CD4-positive, alpha-beta T cell (primary cell): ENCODE measurements around the gene EIF5. TPM values are rescaled to one million over a fixed set of nuclear protein-coding genes. Genes with fewer than 3 reads are reported as not detected.

Experiments used
- ATAC-seq: fragments of 200-7000 bp; cut with Tn5 transposase; one replicate; pipeline ENCODE4 v1.10.0; 2022; ENCODE audit warnings: mild to moderate bottlenecking; ENCODE audit not compliant: poor library complexity
- CTCF ChIA-PET: fragments of 350-600 bp; sonication (Branson Sonifier 250); formaldehyde crosslinking; loops from one replicate; lab custom pipeline; 2021; ENCODE audit warnings: antibody characterized with exemption, inconsistent platforms; lab: Charles Lee
- POLR2A ChIA-PET: fragments of 350-600 bp; sonication (Branson Sonifier 250); formaldehyde crosslinking; loops from one replicate; lab custom pipeline; 2021; ENCODE audit warnings: antibody characterized with exemption, inconsistent platforms; lab: Charles Lee
- DNase-seq, 14 experiments: peaks; one replicate each; pipeline ENCODE4 v3.0.0-alpha.2; 2013 to 2020; ENCODE audit warnings: mixed read lengths in 2 of 14
- H3K27ac ChIP-seq, 2 donors: one replicate each; pipeline versions ENCODE4 v1.5.1 to v1.7.0; 2013; ENCODE audit warnings: low read length in 2 of 2, low read depth in 1 of 2, mild to moderate bottlenecking in 1 of 2
- H3K27me3 ChIP-seq, 2 experiments: 1 replicate in 1 of 2; 2 replicates in 1 of 2; pipeline versions ENCODE4 v1.6.1 to v1.7.0; 2013; ENCODE audit warnings: low read length in 2 of 2, control low read depth in 1 of 2, mild to moderate bottlenecking in 1 of 2, moderate library complexity in 1 of 2; ENCODE audit not compliant: insufficient read depth in 2 of 2, control insufficient read depth in 1 of 2
- H3K36me3 ChIP-seq: one replicate; pipeline ENCODE4 v1.6.1; 2013; ENCODE audit warnings: low read length, control low read depth; ENCODE audit not compliant: insufficient read depth
- H3K4me1 ChIP-seq: one replicate; pipeline ENCODE4 v1.6.1; 2013; ENCODE audit warnings: low read length, control low read depth; ENCODE audit not compliant: insufficient read depth
- H3K4me3 ChIP-seq: one replicate; pipeline ENCODE4 v1.5.1; 2013; ENCODE audit warnings: mild to moderate bottlenecking, low read length, moderate library complexity
- H3K9me3 ChIP-seq, 2 experiments: 1 replicate in 1 of 2; 2 replicates in 1 of 2; pipeline versions ENCODE4 v1.6.1 to v1.7.0; 2013; ENCODE audit warnings: low read length in 2 of 2, mild to moderate bottlenecking in 2 of 2, control low read depth in 1 of 2, moderate library complexity in 1 of 2; ENCODE audit not compliant: control insufficient read depth in 1 of 2, insufficient read depth in 1 of 2
- H3K27ac Mint-ChIP-seq: one replicate; pipeline ENCODE4 v1.8.0; 2020; ENCODE audit warnings: mixed read lengths
- H3K27me3 Mint-ChIP-seq: one replicate; pipeline ENCODE4 v1.8.0; 2021; ENCODE audit warnings: mixed read lengths
- H3K36me3 Mint-ChIP-seq: one replicate; pipeline ENCODE4 v1.8.0; 2021; ENCODE audit warnings: low read depth, mixed read lengths
- H3K4me1 Mint-ChIP-seq: one replicate; pipeline ENCODE4 v1.8.0; 2021; ENCODE audit warnings: low read depth, mixed read lengths
- H3K4me3 Mint-ChIP-seq: one replicate; pipeline ENCODE4 v1.8.0; 2020; ENCODE audit warnings: mild to moderate bottlenecking, mixed read lengths
- H3K9me3 Mint-ChIP-seq: one replicate; pipeline ENCODE4 v1.8.0; 2020; ENCODE audit warnings: mixed read lengths
- intact Hi-C, 2 experiments: fragments of 100-400 bp; cut with DNase I in 1 of 2; cut with micrococcal nuclease in 1 of 2; formaldehyde crosslinking; loops; one replicate each; pipeline versions ENCODE4 v1.15.1 to v1.9.0; 2023 to 2025; cut with DNase I, micrococcal nuclease
- total RNA-seq, 174 experiments: library from RNA in 2 of 174; stranded (reverse) in 2 of 174; gene quantifications; one replicate each; pipeline ENCODE4 v1.2.3 and lab custom pipeline; 2021 to 2026
- TF ChIP-seq, protein P1 (sequence below): fragments of 200-600 bp; IDR thresholded peaks from one replicate; pipeline ENCODE4 v1.8.0; 2022; ENCODE audit warnings: antibody characterized with exemption, mild to moderate bottlenecking

EIF5 gene
- total RNA-seq, 2 experiments from 2014 or later, result 658 TPM

GRCh38 chr14:103326078-103326477, 8.0 kb upstream of the EIF5 start:
- H3K4me1 ChIP-seq, result no peaks in the 10 kb centered on the region
- Mint-ChIP-seq H3K27me3 (peaks cover 5% of the 10 kb centered on the region), H3K4me3 (no peak overlapping the region), H3K36me3 (no peaks in the 10 kb centered on the region), H3K9me3 (no peaks in the 10 kb centered on the region), H3K4me1 (no peaks in the 10 kb centered on the region), H3K27ac (no peak overlapping the region)
- POLR2A ChIA-PET, result interaction anchor here (1.1 kb wide), 1 partner anchor 8 kb away, joined by 4 read pairs; the partner anchor contains the start of gene EIF5
- no peak overlapping the region for H3K4me3 ChIP-seq
- DNase-seq (no peak), ATAC-seq (no peak)
- H3K27me3 ChIP-seq, result no peaks in the 10 kb centered on the region
- CTCF ChIA-PET, result no interaction called here
- no peaks in the 10 kb centered on the region for H3K9me3 ChIP-seq
- no peak overlapping the region for H3K27ac ChIP-seq
- TF ChIP-seq, protein P1, sequence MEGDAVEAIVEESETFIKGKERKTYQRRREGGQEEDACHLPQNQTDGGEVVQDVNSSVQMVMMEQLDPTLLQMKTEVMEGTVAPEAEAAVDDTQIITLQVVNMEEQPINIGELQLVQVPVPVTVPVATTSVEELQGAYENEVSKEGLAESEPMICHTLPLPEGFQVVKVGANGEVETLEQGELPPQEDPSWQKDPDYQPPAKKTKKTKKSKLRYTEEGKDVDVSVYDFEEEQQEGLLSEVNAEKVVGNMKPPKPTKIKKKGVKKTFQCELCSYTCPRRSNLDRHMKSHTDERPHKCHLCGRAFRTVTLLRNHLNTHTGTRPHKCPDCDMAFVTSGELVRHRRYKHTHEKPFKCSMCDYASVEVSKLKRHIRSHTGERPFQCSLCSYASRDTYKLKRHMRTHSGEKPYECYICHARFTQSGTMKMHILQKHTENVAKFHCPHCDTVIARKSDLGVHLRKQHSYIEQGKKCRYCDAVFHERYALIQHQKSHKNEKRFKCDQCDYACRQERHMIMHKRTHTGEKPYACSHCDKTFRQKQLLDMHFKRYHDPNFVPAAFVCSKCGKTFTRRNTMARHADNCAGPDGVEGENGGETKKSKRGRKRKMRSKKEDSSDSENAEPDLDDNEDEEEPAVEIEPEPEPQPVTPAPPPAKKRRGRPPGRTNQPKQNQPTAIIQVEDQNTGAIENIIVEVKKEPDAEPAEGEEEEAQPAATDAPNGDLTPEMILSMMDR, result no peak
- no peaks in the 10 kb centered on the region for H3K36me3 ChIP-seq
- intact Hi-C loops, result no loop called here

GRCh38 chr14:103328941-103329340, 5.1 kb upstream of the EIF5 start:
- Mint-ChIP-seq H3K4me1 (peaks cover 10% of the 10 kb centered on the region), H3K36me3 (peaks cover 3% of the 10 kb centered on the region), H3K4me3 (no peak overlapping the region), H3K27me3 (peaks cover 2% of the 10 kb centered on the region), H3K27ac (no peak overlapping the region), H3K9me3 (no peaks in the 10 kb centered on the region)
- intact Hi-C loops, result no loop called here
- Histone ChIP-seq H3K36me3 (no peaks in the 10 kb centered on the region), H3K27me3 (no peaks in the 10 kb centered on the region), H3K4me1 (peaks cover 7% of the 10 kb centered on the region), H3K9me3 (no peaks in the 10 kb centered on the region), H3K27ac (no peak overlapping the region), H3K4me3 (no peak overlapping the region)
- DNase-seq (no peak), ATAC-seq (no peak)
- CTCF ChIA-PET, result no interaction called here
- TF ChIP-seq, protein P1, result no peak
- POLR2A ChIA-PET, result no interaction called here

DNA sequence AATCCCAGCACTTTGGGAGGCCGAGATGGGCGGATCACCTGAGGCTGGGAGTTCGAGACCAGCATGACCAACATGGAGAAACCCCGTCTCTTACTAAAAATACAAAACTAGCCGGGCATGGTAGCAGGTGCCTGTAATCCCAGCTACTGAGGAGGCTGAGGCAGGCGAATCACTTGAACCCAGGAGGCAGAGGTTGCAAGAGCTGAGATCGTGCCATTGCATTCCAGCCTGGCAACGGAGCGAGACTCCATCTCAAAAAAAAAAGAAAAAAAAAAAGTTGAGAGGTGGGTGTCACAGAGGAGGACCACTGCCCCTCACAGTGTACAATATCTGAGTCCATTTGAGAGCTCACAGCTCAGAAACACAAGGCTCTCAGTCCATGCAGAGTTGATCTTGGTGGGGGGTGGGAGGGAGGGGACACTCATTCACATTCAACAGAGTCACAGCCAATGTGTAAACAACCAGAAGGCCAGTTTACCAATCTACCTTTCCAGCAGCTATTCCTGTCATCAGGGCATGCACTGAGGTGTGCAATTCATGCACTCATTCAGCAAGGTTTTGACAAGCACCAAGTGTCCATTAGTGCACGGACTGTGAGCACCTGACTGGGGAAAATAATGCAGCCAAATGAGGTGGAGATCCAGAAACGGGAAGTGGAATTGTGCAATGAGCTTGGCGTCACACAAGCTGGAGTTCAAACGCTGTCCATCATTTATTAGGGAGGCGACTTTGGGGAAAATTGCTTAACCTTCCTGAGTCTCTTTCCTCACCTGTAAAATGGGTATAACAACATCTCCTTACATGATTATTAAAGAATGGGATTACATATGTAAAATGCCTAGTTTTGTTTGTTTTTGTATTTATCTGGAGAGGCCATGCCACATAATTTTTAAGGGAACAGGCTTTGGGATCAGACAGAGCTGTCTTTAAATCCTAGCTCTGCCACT, 4.4 kb upstream of the EIF5 start:
- no peaks in the 10 kb centered on the region for H3K9me3 ChIP-seq
- Mint-ChIP-seq H3K9me3 (no peaks in the 10 kb centered on the region), H3K4me3 (no peak overlapping the region), H3K27ac (no peak overlapping the region), H3K36me3 (peaks cover 6% of the 10 kb centered on the region), H3K4me1 (peaks cover 13% of the 10 kb centered on the region), H3K27me3 (peaks cover 4% of the 10 kb centered on the region)
- no peak overlapping the region for H3K4me3 ChIP-seq
- DNase-seq, result peak in 3 of 14 experiments; percentile 21 to 53 (median 51)
- intact Hi-C loops, result loop anchor here in 1 of 2 experiments (5.0 to 10.0 kb wide), 4 partner anchors 552 to 1027 kb away; partner anchors contain the start of genes CINP, TDRD9, TECPR2 and TRAF3
- no peaks in the 10 kb centered on the region for H3K36me3 ChIP-seq
- TF ChIP-seq, protein P1, result no peak
- H3K4me1 ChIP-seq, result peaks cover 7% of the 10 kb centered on the region
- ChIA-PET CTCF (no interaction called here), POLR2A (interaction anchor here (0.8 kb wide), 1 partner anchor 13 kb away, joined by 3 read pairs; no protein-coding TSS in a partner anchor)
- ATAC-seq, result no peak
- H3K27ac ChIP-seq, result no peak overlapping the region
- H3K27me3 ChIP-seq, result no peaks in the 10 kb centered on the region
